ENCODE results near the gene EEPD1. TPM values are rescaled to one million over a fixed set of nuclear protein-coding genes. Genes with fewer than 3 reads are reported as not detected.

The EEPD1 gene
- total RNA-seq, 1 donor: 9.0 TPM

- H3K4me3 ChIP-seq (ENCODE audit: insufficient read depth, low read length): no peak overlapping the region
- H3K27ac ChIP-seq (ENCODE audit: low read depth, low read length): no peak overlapping the region
- no peak for DNase-seq (ENCODE audit: insufficient read length, low spot score, missing footprints)
- H3K79me2 ChIP-seq (ENCODE audit: insufficient read depth, low read length): no peaks in the 10 kb centered on the region
- no peaks in the 10 kb centered on the region for H4K20me1 ChIP-seq (ENCODE audit: insufficient read depth, low read length)
- peaks cover 3% of the 10 kb centered on the region for H3K4me1 ChIP-seq (ENCODE audit: insufficient read depth, low read length)
- no peak for TF ChIP-seq CTCF (IDR thresholded peaks at IDR 0.05; ENCODE audit: extremely low read depth, low read depth, low read length)
- H3K27me3 ChIP-seq (ENCODE audit: insufficient read depth, low read length): peaks cover 13% of the 10 kb centered on the region
- no peak overlapping the region for H2AFZ ChIP-seq (ENCODE audit: low read length)
- H3K9me3 ChIP-seq (ENCODE audit: low read depth, low read length): no peaks in the 10 kb centered on the region
- H3K36me3 ChIP-seq (ENCODE audit: insufficient read depth, low read length): no peaks in the 10 kb centered on the region
- H3K4me2 ChIP-seq (ENCODE audit: insufficient read depth, low read length): no peak overlapping the region
Measured at GRCh38 chr7:36309301-36309700, 156.2 kb downstream of the EEPD1 start.

- H3K4me1 ChIP-seq (ENCODE audit: insufficient read depth, low read length): no peaks in the 10 kb centered on the region
Measured at GRCh38 chr7:36309716-36310115, 156.7 kb downstream of the EEPD1 start.

GRCh38 chr7:36310897-36311296 is 157.8 kb downstream of the EEPD1 start:
- H4K20me1 ChIP-seq (ENCODE audit: insufficient read depth, low read length): no peaks in the 10 kb centered on the region

More at GRCh38 chr7:36309716-36310115, 156.7 kb downstream of the EEPD1 start:
- Histone ChIP-seq H3K9me3 (ENCODE audit: low read depth, low read length) (no peaks in the 10 kb centered on the region), H3K4me2 (ENCODE audit: insufficient read depth, low read length) (no peak overlapping the region), H4K20me1 (ENCODE audit: insufficient read depth, low read length) (no peaks in the 10 kb centered on the region), H3K27me3 (ENCODE audit: insufficient read depth, low read length) (peaks cover 13% of the 10 kb centered on the region), H2AFZ (ENCODE audit: low read length) (no peak overlapping the region), H3K4me3 (ENCODE audit: insufficient read depth, low read length) (no peak overlapping the region), H3K27ac (ENCODE audit: low read depth, low read length) (no peak overlapping the region), H3K79me2 (ENCODE audit: insufficient read depth, low read length) (no peaks in the 10 kb centered on the region), H3K36me3 (ENCODE audit: insufficient read depth, low read length) (no peaks in the 10 kb centered on the region)
- DNase-seq (ENCODE audit: insufficient read length, low spot score, missing footprints): no peak
- TF ChIP-seq CTCF (IDR thresholded peaks at IDR 0.05; ENCODE audit: extremely low read depth, low read depth, low read length): no peak

GRCh38 chr7:36311539-36311938 is 158.5 kb downstream of the EEPD1 start:
- H2AFZ ChIP-seq (ENCODE audit: low read length): no peak overlapping the region
- H3K79me2 ChIP-seq (ENCODE audit: insufficient read depth, low read length): no peaks in the 10 kb centered on the region
- no peaks in the 10 kb centered on the region for H4K20me1 ChIP-seq (ENCODE audit: insufficient read depth, low read length)
- no peak overlapping the region for H3K4me3 ChIP-seq (ENCODE audit: insufficient read depth, low read length)
- no peak for DNase-seq (ENCODE audit: insufficient read length, low spot score, missing footprints)
- H3K4me1 ChIP-seq (ENCODE audit: insufficient read depth, low read length): no peaks in the 10 kb centered on the region
- no peaks in the 10 kb centered on the region for H3K36me3 ChIP-seq (ENCODE audit: insufficient read depth, low read length)
- H3K27me3 ChIP-seq (ENCODE audit: insufficient read depth, low read length): peaks cover 10% of the 10 kb centered on the region
- no peaks in the 10 kb centered on the region for H3K9me3 ChIP-seq (ENCODE audit: low read depth, low read length)
- no peak overlapping the region for H3K4me2 ChIP-seq (ENCODE audit: insufficient read depth, low read length)
- no peak overlapping the region for H3K27ac ChIP-seq (ENCODE audit: low read depth, low read length)
- TF ChIP-seq CTCF (IDR thresholded peaks at IDR 0.05; ENCODE audit: extremely low read depth, low read depth, low read length): no peak

More at GRCh38 chr7:36310897-36311296, 157.8 kb downstream of the EEPD1 start:
- Histone ChIP-seq H3K9me3 (ENCODE audit: low read depth, low read length) (no peaks in the 10 kb centered on the region), H3K36me3 (ENCODE audit: insufficient read depth, low read length) (no peaks in the 10 kb centered on the region), H2AFZ (ENCODE audit: low read length) (no peak overlapping the region), H3K79me2 (ENCODE audit: insufficient read depth, low read length) (no peaks in the 10 kb centered on the region), H3K4me2 (ENCODE audit: insufficient read depth, low read length) (no peak overlapping the region), H3K27ac (ENCODE audit: low read depth, low read length) (no peak overlapping the region), H3K4me1 (ENCODE audit: insufficient read depth, low read length) (no peaks in the 10 kb centered on the region), H3K27me3 (ENCODE audit: insufficient read depth, low read length) (peaks cover 16% of the 10 kb centered on the region), H3K4me3 (ENCODE audit: insufficient read depth, low read length) (no peak overlapping the region)
- no peak for DNase-seq (ENCODE audit: insufficient read length, low spot score, missing footprints)
- TF ChIP-seq CTCF (IDR thresholded peaks at IDR 0.05; ENCODE audit: extremely low read depth, low read depth, low read length): no peak
